Measurements from ENCODE around the gene FGF21. TPM values are rescaled to one million over a fixed set of nuclear protein-coding genes. Genes with fewer than 3 reads are reported as not detected.

FGF21 gene
- total and polyA plus RNA-seq, 2 donors from 2014 or later, result not detected

- Histone ChIP-seq H3K4me1 (ENCODE audit: control insufficient read depth in 2 of 3, insufficient read depth in 2 of 3, low read depth in 1 of 3, low read length in 3 of 3) (peaks cover 0 to 7% (median 5%) of the 10 kb centered on the region in 3 donors), H3K27ac (ENCODE audit: low read depth in 2 of 2, low read length in 2 of 2) (no peak overlapping the region), H3K9ac (ENCODE audit: low read length in 3 of 3) (no peak overlapping the region), H3K4me3 (ENCODE audit: low read length in 3 of 3) (no peak overlapping the region), H3K27me3 (ENCODE audit: control insufficient read depth, insufficient read depth, low read length) (no peaks in the 10 kb centered on the region), H3K36me3 (ENCODE audit: control insufficient read depth in 2 of 3, insufficient read depth in 3 of 3, low read length in 3 of 3) (no peaks in the 10 kb centered on the region), H3K9me3 (ENCODE audit: control insufficient read depth in 2 of 3, insufficient read depth in 1 of 3, low read length in 3 of 3) (no peaks in the 10 kb centered on the region)
- no peak for DNase-seq
- TF ChIP-seq CTCF (IDR thresholded peaks at IDR 0.05; ENCODE audit: borderline replicate concordance, extremely low read depth, insufficient read depth), result no peak
- intact Hi-C loops (cut with DNase I), result loop anchor here (5.0 to 10.0 kb wide), 2 partner anchors 44 to 182 kb away; partner anchors contain the start of gene HSD17B14
- FAIRE-seq, result no peak
Measured at GRCh38 chr19:48793271-48793670, 37.9 kb downstream of the FGF21 start.

- H3K9ac ChIP-seq (ENCODE audit: low read length in 3 of 3), result peak overlapping the region in 1 of 3 donors; percentile 63
- TF ChIP-seq CTCF (IDR thresholded peaks at IDR 0.05; ENCODE audit: borderline replicate concordance, extremely low read depth, insufficient read depth), result no peak
- no peak overlapping the region for H3K4me3 ChIP-seq (ENCODE audit: low read length in 3 of 3)
- H3K27ac ChIP-seq (ENCODE audit: low read depth in 2 of 2, low read length in 2 of 2), result peak overlapping the region in 1 of 2 donors; percentile 28
- intact Hi-C loops (cut with DNase I), result loop anchor here (5.0 to 10.0 kb wide), 2 partner anchors 43 to 181 kb away; partner anchors contain the start of gene HSD17B14
- DNase-seq (no peak), FAIRE-seq (no peak)
- no peaks in the 10 kb centered on the region for H3K36me3 ChIP-seq (ENCODE audit: control insufficient read depth in 2 of 3, insufficient read depth in 3 of 3, low read length in 3 of 3)
- H3K4me1 ChIP-seq (ENCODE audit: control insufficient read depth in 2 of 3, insufficient read depth in 2 of 3, low read depth in 1 of 3, low read length in 3 of 3), result peaks cover 0 to 7% (median 5%) of the 10 kb centered on the region in 3 donors
- H3K27me3 ChIP-seq (ENCODE audit: control insufficient read depth, insufficient read depth, low read length), result no peaks in the 10 kb centered on the region
- no peaks in the 10 kb centered on the region for H3K9me3 ChIP-seq (ENCODE audit: control insufficient read depth in 2 of 3, insufficient read depth in 1 of 3, low read length in 3 of 3)
Measured at GRCh38 chr19:48794291-48794690, 39.0 kb downstream of the FGF21 start.

GRCh38 chr19:48795055-48795684 is 39.8 kb downstream of the FGF21 start:
- Histone ChIP-seq H3K27ac (ENCODE audit: low read depth in 2 of 2, low read length in 2 of 2) (peak overlapping the region; percentile 76 to 92), H3K9me3 (ENCODE audit: control insufficient read depth in 2 of 3, insufficient read depth in 1 of 3, low read length in 3 of 3) (no peaks in the 10 kb centered on the region), H3K36me3 (ENCODE audit: control insufficient read depth in 2 of 3, insufficient read depth in 3 of 3, low read length in 3 of 3) (no peaks in the 10 kb centered on the region), H3K27me3 (ENCODE audit: control insufficient read depth, insufficient read depth, low read length) (no peaks in the 10 kb centered on the region), H3K4me1 (ENCODE audit: control insufficient read depth in 2 of 3, insufficient read depth in 2 of 3, low read depth in 1 of 3, low read length in 3 of 3) (peaks cover 0 to 7% (median 5%) of the 10 kb centered on the region in 3 donors), H3K4me3 (ENCODE audit: low read length in 3 of 3) (peak overlapping the region; percentile 58 to 92 (median 89)), H3K9ac (ENCODE audit: low read length in 3 of 3) (peak overlapping the region; percentile 63 to 90 (median 90))
- intact Hi-C loops (cut with DNase I), result loop anchor here (10.0 kb wide), 1 partner anchor 180 kb away; no protein-coding TSS in a partner anchor
- DNase-seq, result peak; percentile 95 to 97 (median 96)
- FAIRE-seq, result peak; percentile 65
- TF ChIP-seq CTCF (IDR thresholded peaks at IDR 0.05; ENCODE audit: borderline replicate concordance, extremely low read depth, insufficient read depth), result peak; percentile 90
